GM18517 (cell line): ENCODE results near the gene DSE.

Experiments
- ATAC-seq: cut with Tn5 transposase; IDR thresholded peaks from one replicate; pipeline ENCODE4 v1.9.1; 2021; ENCODE audit warnings: mild to moderate bottlenecking, moderate library complexity; ENCODE audit not compliant: unreplicated experiment

Gene DSE

DNA sequence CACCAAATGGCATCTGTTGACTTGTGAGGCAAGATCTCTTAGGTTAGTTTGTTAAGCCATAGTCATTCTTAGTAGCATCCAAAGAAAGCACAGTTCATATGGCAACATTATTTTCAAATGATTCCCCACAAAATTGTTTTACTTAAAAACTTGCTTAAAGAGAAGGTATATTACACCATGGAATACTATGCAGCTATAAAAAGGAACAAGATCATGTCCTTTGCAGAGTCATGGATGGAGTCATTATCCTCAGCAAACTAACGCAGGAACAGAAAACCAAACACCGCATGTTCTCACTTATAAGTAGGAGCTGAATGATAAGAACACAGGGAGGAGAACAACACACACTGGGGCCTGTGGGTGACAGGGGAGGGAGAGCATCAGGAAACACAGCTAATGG is 10.9 kb upstream of the DSE start:
- ATAC-seq, result no peak

- no peak for ATAC-seq
Observed at GRCh38 chr6:116362276-116362675, 8.5 kb upstream of the DSE start.

DNA sequence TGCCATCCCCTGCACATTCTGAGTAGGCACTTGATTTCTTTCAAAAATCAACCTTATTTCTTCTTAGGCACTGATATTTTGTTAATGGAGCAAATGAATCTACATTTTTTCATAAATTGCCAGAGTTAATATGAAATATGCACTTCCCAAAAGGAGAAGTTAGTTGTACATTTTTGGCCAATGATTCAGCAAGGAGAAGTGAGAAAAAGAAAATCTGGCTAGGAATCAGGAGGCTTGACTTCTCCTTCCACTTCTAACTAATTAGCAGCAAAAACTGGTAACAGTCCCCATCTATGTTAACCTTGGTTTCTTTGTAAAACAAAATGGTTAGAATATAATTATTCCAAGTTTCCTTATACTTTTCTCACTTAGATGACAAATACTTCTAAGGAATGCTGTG is 7.0 kb upstream of the DSE start:
- no peak for ATAC-seq

GRCh38 chr6:116364321-116364720 is 6.4 kb upstream of the DSE start:
- no peak for ATAC-seq

DNA sequence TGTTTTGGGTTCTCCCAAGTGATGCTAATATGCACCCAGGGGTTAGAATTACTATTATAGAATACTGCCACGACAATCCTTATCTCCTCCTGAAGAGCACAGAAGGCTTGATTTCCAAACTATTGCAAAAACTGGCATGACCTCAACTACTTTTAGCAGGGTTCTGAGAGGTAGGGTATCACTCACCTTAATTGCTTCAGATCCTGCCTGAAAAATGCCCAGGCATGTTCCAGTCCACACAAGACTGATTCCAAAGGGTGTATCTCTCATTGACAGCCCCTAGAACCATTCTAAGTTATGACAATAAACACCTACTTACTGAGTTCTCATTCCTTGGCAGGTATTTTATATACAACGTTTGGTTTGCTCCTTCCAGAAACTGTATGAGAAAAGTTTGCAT is 5.0 kb upstream of the DSE start:
- ATAC-seq, result no peak

GRCh38 chr6:116366740-116367275 is 3.9 kb upstream of the DSE start:
- ATAC-seq, result no peak

DNA sequence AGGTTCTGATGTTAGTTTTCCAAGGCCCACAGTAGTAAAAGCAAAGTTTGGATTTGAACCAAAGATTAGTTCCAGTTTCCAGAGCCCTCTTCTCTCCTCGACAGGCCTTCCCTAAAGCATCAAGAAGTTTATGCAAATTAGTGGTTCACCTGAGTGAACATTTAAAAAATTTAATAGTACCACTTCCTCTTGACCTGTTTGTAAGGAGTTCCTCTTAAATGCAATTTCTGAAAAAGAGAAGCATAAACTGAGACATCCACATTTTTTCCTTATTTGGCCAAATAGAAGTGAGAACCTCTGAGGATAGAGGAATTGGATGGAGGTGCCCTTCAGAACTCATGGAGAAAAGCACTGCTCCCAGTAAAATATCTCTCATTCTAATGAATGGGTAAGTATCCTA is 1.2 kb upstream of the DSE start:
- peak; percentile 45 for ATAC-seq

DNA sequence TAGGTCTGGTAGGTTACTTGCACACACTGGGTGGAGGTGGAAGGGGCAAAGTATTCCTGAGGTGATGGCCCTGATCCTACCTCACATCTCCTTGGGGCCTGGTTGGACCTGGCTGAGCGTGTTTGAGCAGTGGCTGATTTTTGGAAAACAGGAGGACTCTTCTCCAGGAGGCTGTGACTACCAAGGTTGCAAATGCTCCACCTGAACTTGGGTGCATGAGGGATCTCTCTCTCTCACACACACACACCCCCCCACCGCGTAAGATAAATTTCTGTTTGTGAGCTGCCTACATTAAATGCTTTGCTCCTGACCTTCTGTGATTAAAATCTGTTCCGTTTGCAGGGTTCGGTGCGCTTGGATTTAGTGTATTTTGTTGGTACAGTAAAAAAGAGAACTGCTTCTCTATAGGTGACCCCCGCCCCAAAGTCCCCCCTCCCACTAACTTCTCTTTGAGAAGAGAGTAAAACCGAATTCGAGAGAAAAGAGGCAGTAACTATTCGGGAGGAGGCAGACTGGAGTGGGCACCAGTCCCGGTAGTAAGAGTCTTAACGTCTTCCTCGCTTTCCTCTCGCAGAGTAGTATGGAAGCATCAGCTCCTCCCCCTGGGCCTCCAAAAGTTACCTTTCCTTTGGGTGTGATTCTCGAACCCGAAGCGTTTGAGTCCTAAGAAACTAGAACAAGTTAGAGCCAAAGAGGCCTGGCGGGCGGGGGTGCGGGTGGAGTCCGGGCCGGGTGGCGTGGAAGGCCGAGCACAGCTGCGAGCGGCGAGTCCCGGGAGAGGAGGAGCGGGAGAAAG is 585 bp upstream of the DSE start:
- peak; percentile 48 for ATAC-seq

DNA sequence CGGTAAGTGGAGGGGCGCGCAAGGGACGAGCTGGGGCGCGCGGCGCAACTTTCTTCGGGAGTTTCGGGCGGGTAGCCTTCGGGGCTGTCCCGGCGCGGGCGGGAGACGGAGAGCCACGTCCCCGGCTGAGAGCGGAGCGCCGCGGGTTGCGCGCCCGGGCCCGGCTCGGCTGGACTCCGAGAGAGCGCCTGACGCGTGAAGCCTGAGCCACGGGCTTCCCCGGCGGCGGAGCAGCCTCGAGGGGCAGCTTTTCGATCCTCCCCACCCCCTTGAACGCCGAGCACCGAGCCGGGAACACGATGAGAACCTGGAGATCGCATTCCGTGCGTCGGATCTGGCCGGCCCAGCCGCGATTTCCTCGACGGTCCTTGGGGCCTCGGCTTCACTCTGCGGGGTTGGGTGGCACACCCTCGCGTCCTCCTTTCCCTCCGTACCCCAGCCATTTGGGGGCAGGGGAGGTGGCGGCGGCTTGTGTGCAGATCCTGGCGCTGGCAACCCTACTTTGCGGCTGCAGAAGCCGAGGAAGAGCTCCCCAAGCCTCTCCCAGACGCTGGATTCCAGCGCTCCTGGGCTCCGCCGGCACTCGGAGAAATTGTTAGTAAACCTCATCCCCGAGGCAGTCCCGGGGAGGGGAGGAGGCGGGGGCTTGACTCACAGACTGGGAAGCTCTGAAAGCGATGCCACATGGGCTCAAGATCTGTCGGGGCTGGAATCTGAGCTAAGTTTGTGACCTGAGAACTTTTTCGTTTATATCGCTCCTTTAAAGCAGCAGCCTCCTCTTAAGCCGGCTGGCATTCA is 572 bp downstream of the DSE start:
- ATAC-seq, result peak; percentile 51

DNA sequence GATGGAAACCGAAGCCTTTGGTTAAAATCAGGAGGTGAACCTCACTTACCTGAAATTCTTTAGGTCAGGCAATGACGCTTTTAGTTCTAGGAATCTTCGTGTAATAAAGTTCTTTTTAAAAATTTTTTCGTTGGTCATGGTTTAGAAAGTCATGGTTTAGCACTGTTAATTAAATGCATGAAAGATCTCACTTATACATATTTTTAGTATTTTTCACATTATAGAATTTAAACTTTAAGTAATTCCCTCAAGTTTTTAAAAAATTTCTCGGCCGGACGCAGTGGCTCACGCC is 1.1 kb downstream of the DSE start:
- no peak for ATAC-seq

GRCh38 chr6:116373300-116373699 is 2.6 kb downstream of the DSE start:
- no peak for ATAC-seq

DNA sequence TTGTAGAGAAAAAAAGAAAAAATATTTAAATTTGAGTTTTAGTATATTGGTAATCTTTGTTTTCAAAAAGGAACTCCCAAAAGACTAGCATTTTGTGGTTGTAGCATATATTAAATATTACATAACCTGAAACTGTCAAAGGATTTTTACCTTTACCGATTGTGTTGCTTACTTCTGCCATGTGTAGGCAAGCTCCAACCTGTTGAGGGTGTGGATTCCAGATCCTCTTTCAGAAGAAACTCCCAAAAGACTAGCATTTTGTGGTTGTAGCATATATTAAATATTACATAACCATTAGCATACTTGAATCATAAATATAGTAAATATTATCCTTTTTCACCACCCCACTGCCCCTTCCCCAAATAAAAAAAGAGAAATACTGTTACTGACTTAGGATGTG is 3.2 kb downstream of the DSE start:
- no peak for ATAC-seq

- ATAC-seq, result no peak
Observed at GRCh38 chr6:116374586-116374985, 3.8 kb downstream of the DSE start.

DNA sequence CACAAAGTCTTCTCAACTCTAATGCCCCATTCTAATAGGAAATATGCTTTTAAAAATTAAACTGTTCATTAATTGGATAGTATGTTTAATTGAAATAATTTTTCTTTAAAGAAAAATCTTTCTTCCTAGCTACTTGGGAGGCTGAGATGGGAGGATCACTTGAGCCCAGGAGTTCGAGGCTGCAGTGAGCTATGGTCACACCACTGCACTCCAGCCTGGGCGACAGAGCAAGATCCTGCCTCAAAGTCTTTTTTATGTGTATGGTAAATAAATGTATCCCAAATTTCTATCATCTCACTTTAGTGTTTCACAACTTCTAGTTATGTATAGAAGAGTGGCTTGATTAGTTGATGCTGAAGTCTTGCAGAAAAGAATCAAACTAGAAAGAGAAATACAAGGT is 4.5 kb downstream of the DSE start:
- no peak for ATAC-seq

DNA sequence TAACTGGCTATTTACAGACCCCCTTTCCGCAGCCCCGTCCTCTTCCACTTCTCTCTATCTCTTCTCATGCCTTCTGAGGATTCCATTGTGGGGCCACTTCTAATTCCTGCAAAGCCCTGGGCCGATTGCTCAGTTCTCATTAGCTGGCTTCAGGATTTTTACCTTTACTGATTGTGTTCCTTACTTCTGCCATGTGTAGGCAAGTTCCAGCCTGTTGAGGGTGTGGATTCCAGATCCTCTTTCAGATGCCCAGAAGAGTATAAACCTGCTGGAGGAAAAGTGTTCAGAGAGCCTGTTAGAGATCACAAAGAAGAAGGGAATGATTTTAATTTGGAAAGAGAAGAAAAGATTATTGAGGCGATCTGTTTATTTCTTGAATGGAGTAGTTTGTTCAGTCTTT is 5.4 kb downstream of the DSE start:
- ATAC-seq, result no peak

DNA sequence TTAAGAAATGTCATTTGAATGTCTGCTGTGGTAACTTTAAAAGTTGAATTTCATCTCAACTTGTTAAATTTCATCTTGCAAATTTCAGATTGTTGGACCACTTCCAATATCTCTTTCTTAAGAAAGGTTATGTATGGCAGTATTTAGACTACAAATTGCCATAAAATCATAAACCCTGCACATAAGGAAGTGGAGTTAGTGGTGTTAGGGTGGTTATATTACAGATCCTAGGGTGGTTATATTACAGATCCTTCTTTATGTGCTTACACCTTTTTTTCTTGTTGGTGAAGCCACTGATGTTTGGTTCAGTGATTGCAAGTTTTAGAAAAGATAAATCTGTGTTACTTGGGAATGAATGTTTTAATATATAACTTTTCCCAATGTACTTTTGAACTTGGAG is 9.0 kb downstream of the DSE start:
- ATAC-seq, result no peak

- no peak for ATAC-seq
Observed at GRCh38 chr6:116380346-116380745, 9.6 kb downstream of the DSE start.

DNA sequence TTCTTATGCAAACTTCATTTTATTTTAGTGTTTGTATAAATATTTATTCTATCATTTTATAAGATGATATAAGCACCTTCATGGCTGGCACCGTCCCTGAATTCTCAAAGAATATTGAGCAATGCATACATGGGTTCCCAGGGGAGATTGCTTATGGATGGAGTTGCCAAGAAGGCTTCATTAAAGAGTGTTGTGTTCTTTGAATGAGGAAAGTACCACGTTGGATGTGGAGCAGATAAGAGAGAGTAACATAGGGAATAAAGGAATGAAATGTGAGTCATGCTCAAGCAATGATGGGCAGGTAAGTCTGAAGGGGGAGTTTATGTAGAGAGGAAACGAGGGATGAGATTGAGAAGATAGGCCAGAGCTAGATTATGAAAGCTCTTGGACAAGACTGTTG is 10.3 kb downstream of the DSE start:
- ATAC-seq, result no peak

DNA sequence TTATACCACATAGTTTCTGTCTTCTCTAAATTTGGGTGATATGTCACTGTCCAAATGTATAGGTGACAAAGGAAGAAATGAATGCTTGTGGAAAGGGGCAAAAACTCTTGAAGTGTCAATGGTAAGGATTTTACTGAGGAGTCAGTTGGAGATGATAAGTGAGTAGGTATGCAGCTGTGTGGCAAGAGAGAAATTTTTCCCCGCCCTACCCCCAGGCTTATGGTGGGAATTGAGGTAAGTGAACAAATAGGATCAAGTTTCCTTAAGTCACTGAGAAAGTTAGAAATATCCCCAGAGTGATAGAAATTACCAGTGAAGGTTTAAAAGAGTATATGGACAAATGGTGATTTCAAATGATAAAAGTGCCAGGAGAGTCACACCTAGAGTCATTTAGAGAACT is 11.8 kb downstream of the DSE start:
- no peak for ATAC-seq

DNA sequence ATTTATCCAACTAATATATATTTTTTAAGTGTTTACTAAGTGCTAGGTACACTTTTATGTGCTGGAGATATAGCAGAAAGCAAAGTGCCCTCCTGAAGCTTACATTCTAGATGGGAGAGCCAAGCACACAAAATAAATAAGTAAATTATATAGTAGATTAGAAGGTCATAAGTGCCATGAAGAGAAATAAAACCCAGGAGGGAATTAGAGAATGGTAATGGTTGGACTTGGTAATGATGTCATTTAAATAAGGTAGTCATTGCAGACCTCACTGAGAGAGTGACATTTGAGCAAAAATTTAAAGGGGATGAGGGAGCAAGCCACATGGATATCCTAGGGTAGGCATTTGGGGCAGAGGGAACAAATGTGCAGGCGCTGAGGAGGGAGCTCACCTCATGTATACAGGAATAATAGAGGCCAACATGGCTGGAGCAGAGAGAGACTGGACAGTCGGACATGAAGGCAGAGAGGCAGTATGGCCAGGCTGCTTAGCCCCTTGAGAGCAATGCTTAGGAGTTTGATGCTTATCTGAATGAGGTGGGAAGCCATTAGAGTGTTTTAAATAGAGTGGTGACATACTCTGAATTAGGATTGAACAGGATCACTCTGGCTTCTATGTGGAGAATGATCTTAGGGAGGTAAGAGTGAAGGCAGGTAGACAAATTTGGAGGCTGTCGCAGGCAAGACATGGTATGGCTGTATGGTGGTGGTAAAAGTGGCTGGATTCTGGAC is 14.1 kb downstream of the DSE start:
- no peak for ATAC-seq

GRCh38 chr6:116385459-116385802 is 14.7 kb downstream of the DSE start:
- ATAC-seq, result no peak

GRCh38 chr6:116385921-116386320 is 15.2 kb downstream of the DSE start:
- ATAC-seq, result no peak
